ENCODE measurements around the gene FUS. TPM values are rescaled to one million over a fixed set of nuclear protein-coding genes. Genes with fewer than 3 reads are reported as not detected.
"Not testable (repeated sequence)": the region's sequence is repeated elsewhere in the genome, so short reads cannot be mapped to it uniquely, and the experiment has no call there.

FUS gene
- polyA plus RNA-seq, 1 donor, result 398 TPM

GRCh38 chr16:31186930-31187807, 7.2 kb downstream of the FUS start:
- no peak for DNase-seq

- no peak for DNase-seq
Measured at GRCh38 chr16:31187808-31188189, 7.9 kb downstream of the FUS start.

- DNase-seq, result no peak
Measured at GRCh38 chr16:31188450-31189411, 8.8 kb downstream of the FUS start.

GRCh38 chr16:31189412-31189778, 9.5 kb downstream of the FUS start:
- DNase-seq, result no peak

- DNase-seq, result no peak
Measured at GRCh38 chr16:31190061-31190460, 10.1 kb downstream of the FUS start.

- DNase-seq, result no peak
Measured at GRCh38 chr16:31190818-31191444, 11.0 kb downstream of the FUS start.

- no peak for DNase-seq
Measured at GRCh38 chr16:31191697-31192428, 11.9 kb downstream of the FUS start.

- DNase-seq, result no peak
Measured at GRCh38 chr16:31192856-31193642, 13.1 kb downstream of the FUS start.

- DNase-seq, result no peak
Measured at GRCh38 chr16:31193874-31194273, 13.9 kb downstream of the FUS start.

- DNase-seq, result no peak
Measured at GRCh38 chr16:31194898-31195297, 15.0 kb downstream of the FUS start.

GRCh38 chr16:31195861-31196260, 15.9 kb downstream of the FUS start:
- not testable (repeated sequence) for DNase-seq

- no peak for DNase-seq
Measured at GRCh38 chr16:31196324-31197088, 16.6 kb downstream of the FUS start.

GRCh38 chr16:31198207-31198882, 18.4 kb downstream of the FUS start:
- DNase-seq, result no peak

GRCh38 chr16:31199430-31200041, 19.6 kb downstream of the FUS start:
- DNase-seq, result no peak

- not testable (repeated sequence) for DNase-seq
Measured at GRCh38 chr16:31200111-31200510, 20.2 kb downstream of the FUS start.

GRCh38 chr16:31200821-31201568, 21.1 kb downstream of the FUS start:
- no peak for DNase-seq

GRCh38 chr16:31201582-31202413, 21.9 kb downstream of the FUS start:
- DNase-seq, result no peak
